GM19043 (cell line): Measurements from ENCODE around the gene PPP4R2.

Source experiments
- ATAC-seq: cut with Tn5 transposase; IDR thresholded peaks from one replicate; pipeline ENCODE4 v1.9.1; 2021; ENCODE audit warnings: low read depth; ENCODE audit not compliant: unreplicated experiment

Gene PPP4R2

GRCh38 chr3:73107215-73107614 lies 110.6 kb downstream of the PPP4R2 start:
- ATAC-seq: no peak

- no peak for ATAC-seq
Observed at GRCh38 chr3:73107676-73108187, 111.1 kb downstream of the PPP4R2 start.

- ATAC-seq: no peak
Observed at GRCh38 chr3:73108750-73109149, 112.1 kb downstream of the PPP4R2 start.

DNA sequence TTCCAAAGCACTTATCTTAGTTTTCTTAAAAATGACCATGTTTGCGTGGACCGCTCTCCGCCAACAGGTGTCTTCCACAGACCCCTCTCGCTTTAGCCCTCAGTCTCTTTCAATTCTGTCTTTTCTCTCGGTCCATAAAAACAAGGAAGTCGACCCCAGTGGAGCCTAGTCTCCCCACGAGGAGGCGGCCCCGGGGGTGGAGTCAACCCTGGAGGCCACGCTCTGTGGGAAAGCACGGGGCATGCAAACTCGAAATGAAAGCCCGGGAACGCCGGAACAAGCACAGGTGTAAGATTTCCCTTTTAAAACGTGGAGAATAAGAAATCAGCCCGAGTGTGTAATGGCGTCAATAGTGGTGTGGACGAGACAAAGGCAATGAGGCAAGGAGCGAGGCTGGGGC lies 113.9 kb downstream of the PPP4R2 start:
- ATAC-seq: no peak

- ATAC-seq: no peak
Observed at GRCh38 chr3:73114711-73115110, 118.1 kb downstream of the PPP4R2 start.

- no peak for ATAC-seq
Observed at GRCh38 chr3:73115806-73116205, 119.2 kb downstream of the PPP4R2 start.
